HG03342 (cell line): Measurements from ENCODE around the gene MRPS11.
"Not testable (repeated sequence)": the region's sequence is repeated elsewhere in the genome, so short reads cannot be mapped to it uniquely, and the experiment has no call there.

Experiments used
- ATAC-seq: cut with Tn5 transposase; IDR thresholded peaks from one replicate; pipeline ENCODE4 v1.9.1; 2021; ENCODE audit warnings: mild to moderate bottlenecking, moderate library complexity; ENCODE audit not compliant: unreplicated experiment

The MRPS11 gene

GRCh38 chr15:88467073-88467934 is at the start of gene MRPS11, which contains the start of gene MRPL46:
Gene MRPS11, plus strand, starts transcription at chr15:88467708. Its CDS starts 10 bp downstream, at chr15:88467718.
Gene MRPL46, minus strand, starts transcription at chr15:88467388. Its CDS starts 11 bp downstream, at chr15:88467377.
- peak; percentile 84 for ATAC-seq

DNA sequence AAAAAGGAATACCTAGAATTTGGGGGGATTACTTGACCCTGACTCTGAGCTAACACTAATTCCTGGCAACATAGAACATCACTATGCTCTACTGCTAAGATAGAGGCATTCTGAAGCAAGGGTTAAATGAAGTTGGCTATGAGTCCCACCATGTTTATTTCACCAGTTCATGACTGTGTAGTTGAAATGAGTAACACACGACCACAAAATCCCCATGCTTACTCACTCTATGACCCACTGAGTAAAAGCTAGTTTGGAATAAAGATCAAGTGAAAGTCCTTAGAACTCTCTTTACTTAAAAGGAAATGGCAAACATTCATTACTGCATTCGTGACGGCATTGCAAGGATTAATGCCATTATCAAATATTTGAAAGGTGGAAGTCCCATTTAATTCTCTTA is 47.7 kb upstream of the MRPS11 start:
- no peak for ATAC-seq

DNA sequence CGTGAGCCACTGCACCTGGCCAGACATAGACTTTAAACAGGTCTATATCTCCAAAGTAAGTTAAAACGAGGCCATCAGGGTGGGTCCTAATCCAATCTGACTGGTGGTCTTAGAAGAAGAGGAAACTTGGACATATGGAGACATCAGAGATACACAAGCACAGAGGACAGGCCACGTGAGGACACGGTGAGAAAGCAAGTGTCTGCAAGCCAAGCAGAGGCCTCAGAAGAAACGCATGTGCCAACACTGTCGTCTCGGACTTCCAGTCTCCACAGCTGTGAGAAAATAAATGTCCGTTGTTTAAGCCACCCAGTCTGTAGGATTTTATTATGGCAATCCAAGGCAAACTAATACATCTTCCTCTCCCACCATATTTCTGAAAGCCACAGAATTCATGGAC is 44.2 kb upstream of the MRPS11 start:
- no peak for ATAC-seq

GRCh38 chr15:88426304-88426703 is 41.2 kb upstream of the MRPS11 start:
- no peak for ATAC-seq

DNA sequence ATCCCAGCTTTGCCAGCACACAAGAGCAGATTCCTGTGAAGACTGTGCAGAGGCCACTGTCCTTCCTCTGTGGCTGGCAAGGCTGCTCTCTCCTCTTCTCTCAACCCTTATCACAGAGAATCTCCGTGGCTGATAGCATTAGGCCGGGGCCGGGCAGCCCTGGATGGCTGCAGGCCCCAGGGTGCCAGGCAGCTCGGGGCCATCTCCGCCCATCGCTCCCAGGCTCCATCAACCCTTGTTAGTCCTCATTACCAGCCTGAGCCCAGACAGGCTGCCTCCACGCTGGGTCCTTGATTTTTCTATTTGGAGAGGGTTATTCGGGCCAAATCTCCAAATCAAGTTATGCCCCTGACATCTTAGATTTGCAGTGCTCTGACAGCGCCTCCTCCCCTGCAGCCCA is 39.5 kb upstream of the MRPS11 start:
- no peak for ATAC-seq

DNA sequence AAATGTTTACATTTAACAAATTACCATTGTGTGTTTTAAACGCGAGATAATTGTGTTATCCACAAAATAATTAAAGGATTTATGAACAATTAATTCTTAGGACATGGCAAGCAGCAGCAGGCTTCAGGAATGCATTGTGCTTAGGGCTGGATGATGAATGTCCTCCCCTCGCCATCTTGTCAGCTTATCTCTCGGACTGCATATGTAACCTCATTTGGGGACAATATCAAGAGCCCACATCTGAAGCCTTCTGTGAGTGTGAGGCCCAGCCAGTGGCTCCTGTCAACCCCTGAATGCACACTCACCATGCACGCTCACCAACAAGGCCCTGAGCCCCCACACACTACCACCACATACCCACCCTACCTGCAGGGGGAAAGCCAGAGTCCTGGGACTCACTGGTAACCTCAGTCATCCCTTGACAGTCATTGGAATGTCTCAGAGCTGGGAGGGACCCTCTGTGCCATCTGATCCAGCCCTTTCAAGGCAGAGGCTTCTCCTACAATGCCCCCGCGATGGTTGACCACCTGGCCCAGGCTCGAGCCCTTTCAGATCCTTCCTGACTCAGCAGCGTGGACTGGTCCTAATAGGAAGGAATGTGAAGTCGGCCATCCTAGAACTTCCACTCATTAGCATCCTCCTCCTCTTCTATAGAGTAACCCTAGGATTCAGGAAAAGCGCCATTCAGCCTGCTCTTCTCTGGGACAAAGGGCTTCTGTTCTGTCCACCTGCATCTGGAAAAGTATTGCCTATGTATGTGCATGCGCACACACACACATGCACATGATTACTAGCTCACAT is 38.5 kb upstream of the MRPS11 start:
- ATAC-seq, result no peak

GRCh38 chr15:88430051-88430450 is 37.5 kb upstream of the MRPS11 start:
- no peak for ATAC-seq

GRCh38 chr15:88431441-88431840 is 36.1 kb upstream of the MRPS11 start:
- no peak for ATAC-seq

GRCh38 chr15:88433046-88433685 is 34.3 kb upstream of the MRPS11 start:
- no peak for ATAC-seq

DNA sequence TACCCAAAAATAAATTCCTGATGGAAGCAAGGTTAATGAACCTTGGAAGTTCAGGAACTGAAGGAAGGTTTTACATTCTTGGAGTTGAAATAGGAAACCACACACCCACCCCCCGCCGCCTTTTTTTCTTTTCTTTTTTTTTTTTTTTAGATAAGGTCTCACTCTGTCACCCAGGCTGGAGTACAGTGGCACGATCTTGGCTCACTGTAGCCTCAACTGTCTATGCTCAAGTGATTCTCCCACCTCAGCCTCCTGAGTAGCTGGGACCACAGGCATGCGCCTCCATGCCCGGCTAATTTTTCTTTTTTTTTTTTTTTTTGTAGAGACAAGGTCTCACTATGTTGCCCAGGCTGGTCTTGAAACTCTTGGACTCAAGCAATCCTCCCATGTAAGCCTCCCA is 33.4 kb upstream of the MRPS11 start:
- ATAC-seq, result not testable (repeated sequence)

- ATAC-seq, result no peak
Observed at GRCh38 chr15:88438181-88438580, 29.3 kb upstream of the MRPS11 start.

- ATAC-seq, result no peak
Observed at GRCh38 chr15:88440021-88440420, 27.5 kb upstream of the MRPS11 start.

GRCh38 chr15:88441076-88441730 is 26.3 kb upstream of the MRPS11 start:
- no peak for ATAC-seq

GRCh38 chr15:88447206-88447605 is 20.3 kb upstream of the MRPS11 start:
- no peak for ATAC-seq

DNA sequence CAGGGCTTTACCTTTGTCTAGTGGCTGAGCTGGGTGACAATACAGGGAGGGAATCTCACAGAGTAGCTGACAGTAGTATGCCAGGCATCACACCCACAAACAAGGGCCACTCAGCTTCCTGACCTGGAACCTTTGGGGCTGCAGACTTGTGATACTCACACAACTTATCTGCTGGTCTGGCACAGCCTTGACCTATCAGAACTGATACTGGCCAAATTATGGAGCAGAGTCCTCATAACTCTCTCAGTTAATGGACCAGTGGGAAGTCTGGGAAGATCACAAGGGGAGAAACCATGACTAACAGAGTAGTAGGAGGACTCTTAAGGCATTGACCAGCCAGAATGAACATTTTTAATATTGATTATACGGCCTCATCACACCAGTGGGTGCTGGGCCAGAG is 19.8 kb upstream of the MRPS11 start:
- ATAC-seq, result no peak

GRCh38 chr15:88448991-88449461 is 18.5 kb upstream of the MRPS11 start:
- ATAC-seq, result no peak

DNA sequence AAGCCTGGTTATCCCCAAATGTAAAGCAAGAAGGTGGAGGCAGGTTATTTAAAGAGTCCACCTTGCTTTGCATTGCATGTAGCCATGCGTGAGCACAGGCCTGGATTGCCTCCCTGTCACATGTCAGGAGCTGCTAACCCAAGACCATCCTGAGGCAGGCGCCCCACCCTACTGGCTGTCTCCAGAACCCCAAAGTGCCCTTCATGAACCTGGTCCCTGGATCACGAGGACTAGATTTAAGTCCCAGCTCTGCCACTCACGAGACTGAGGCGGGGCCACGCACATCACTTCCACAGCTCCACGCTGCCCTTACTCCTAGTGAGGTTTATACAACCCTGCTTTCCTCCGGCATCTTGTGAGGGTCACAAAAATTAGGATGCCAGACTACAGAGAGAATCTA is 17.9 kb upstream of the MRPS11 start:
- no peak for ATAC-seq

- peak; percentile 74 for ATAC-seq
Observed at GRCh38 chr15:88450125-88450798, 17.2 kb upstream of the MRPS11 start.

GRCh38 chr15:88453651-88454050 is 13.9 kb upstream of the MRPS11 start:
- ATAC-seq, result no peak

- ATAC-seq, result no peak
Observed at GRCh38 chr15:88454236-88454635, 13.3 kb upstream of the MRPS11 start.
